DOHH2 (cell line): Measurements from ENCODE around the gene MESD.

ENCODE experiments used
- CTCF ChIP-seq: fragments of 200-600 bp; sonication (generic); IDR thresholded peaks from one replicate; pipeline ENCODE4 v1.5.1; 2014; ENCODE audit warnings: antibody characterized with exemption, mild to moderate bottlenecking, low read depth, low read length; ENCODE audit not compliant: poor library complexity, severe bottlenecking
- EZH2phosphoT487 ChIP-seq: fragments of 200-600 bp; sonication (generic); IDR thresholded peaks from 2 replicates; pipeline ENCODE4 v1.6.1; 2017; ENCODE audit warnings: borderline replicate concordance, mild to moderate bottlenecking, antibody characterized with exemption, low read length, moderate library complexity, mixed read lengths

GRCh38 chr15:81032355-81032754, 42.7 kb upstream of the MESD start:
- TF ChIP-seq CTCF (no peak), EZH2phosphoT487 (no peak)
